NCI-H2081 treated with DMSO at 0.1 percent for 48 hours (cell line): ENCODE measurements around the gene ZNF451.

Experiments
- DNase-seq: peaks from one replicate; lab custom pipeline; 2025; lab: John Stamatoyannopoulos, UW

Gene ZNF451

GRCh38 chr6:57205550-57206328 is 115.8 kb downstream of the ZNF451 start:
- no peak for DNase-seq

- no peak for DNase-seq
Measured at GRCh38 chr6:57207141-57207540, 117.2 kb downstream of the ZNF451 start.

- DNase-seq: no peak
Measured at GRCh38 chr6:57207872-57208271, 117.9 kb downstream of the ZNF451 start.

- no peak for DNase-seq
Measured at GRCh38 chr6:57209030-57209429, 119.0 kb downstream of the ZNF451 start.

GRCh38 chr6:57210060-57210459 is 120.1 kb downstream of the ZNF451 start:
- no peak for DNase-seq

GRCh38 chr6:57215260-57215659 is 125.3 kb downstream of the ZNF451 start:
- DNase-seq: no peak

GRCh38 chr6:57216235-57217101 is 126.5 kb downstream of the ZNF451 start:
- DNase-seq: no peak

- DNase-seq: no peak
Measured at GRCh38 chr6:57217270-57217669, 127.3 kb downstream of the ZNF451 start.
